AG10803 (cell line): ENCODE results near the gene SUCLG2.

Source experiments
- DNase-seq: peaks from one replicate; pipeline ENCODE4 v3.0.0; 2010; ENCODE audit warnings: low read depth
- H3K4me3 ChIP-seq: 2 replicates; pipeline ENCODE4 v1.5.1; 2011; ENCODE audit warnings: mild to moderate bottlenecking, low read length, control low read depth
- CTCF ChIP-seq: conservative IDR thresholded peaks from 2 replicates; pipeline ENCODE4 v1.5.1; 2011; ENCODE audit warnings: mild to moderate bottlenecking, low read length, control low read depth, inconsistent platforms

SUCLG2 gene

GRCh38 chr3:67521053-67521646 lies 133.3 kb downstream of the SUCLG2 start:
- no peak overlapping the region for H3K4me3 ChIP-seq
- no peak for TF ChIP-seq CTCF
- DNase-seq, result no peak

GRCh38 chr3:67518236-67518635 lies 136.2 kb downstream of the SUCLG2 start:
- H3K4me3 ChIP-seq, result no peak overlapping the region
- no peak for DNase-seq
- no peak for TF ChIP-seq CTCF

GRCh38 chr3:67517781-67518180 lies 136.6 kb downstream of the SUCLG2 start:
- no peak overlapping the region for H3K4me3 ChIP-seq
- no peak for TF ChIP-seq CTCF
- DNase-seq, result peak; percentile 51

GRCh38 chr3:67516496-67516895 lies 137.9 kb downstream of the SUCLG2 start:
- TF ChIP-seq CTCF, result no peak
- no peak overlapping the region for H3K4me3 ChIP-seq
- DNase-seq, result no peak

GRCh38 chr3:67515778-67516177 lies 138.6 kb downstream of the SUCLG2 start:
- no peak for TF ChIP-seq CTCF
- no peak overlapping the region for H3K4me3 ChIP-seq
- no peak for DNase-seq

GRCh38 chr3:67509471-67510075 lies 144.8 kb downstream of the SUCLG2 start:
- no peak for DNase-seq
- no peak for TF ChIP-seq CTCF
- no peak overlapping the region for H3K4me3 ChIP-seq

GRCh38 chr3:67507584-67507983 lies 146.8 kb downstream of the SUCLG2 start:
- DNase-seq, result no peak
- no peak for TF ChIP-seq CTCF

More at GRCh38 chr3:67507584-67507983, 146.8 kb downstream of the SUCLG2 start:
- H3K4me3 ChIP-seq, result no peak overlapping the region
